Neural progenitor cell (in vitro differentiated cells): Measurements from ENCODE around the gene APBB2.

Source experiments
- EZH2 ChIP-seq: fragments of 200-600 bp; sonication (generic); IDR thresholded peaks from 2 replicates; pipeline ENCODE4 v1.6.1; 2017; ENCODE audit warnings: antibody characterized with exemption, mild to moderate bottlenecking, moderate library complexity
- EZH2phosphoT487 ChIP-seq: fragments of 200-600 bp; sonication (generic); IDR thresholded peaks from 2 replicates; pipeline ENCODE4 v1.6.1; 2017; ENCODE audit warnings: antibody characterized with exemption
- TF ChIP-seq, protein P1 (sequence below): fragments of 200-600 bp; sonication (generic); IDR thresholded peaks from 2 replicates; pipeline ENCODE4 v1.5.1; 2017; ENCODE audit warnings: antibody characterized with exemption, mild to moderate bottlenecking

DNA sequence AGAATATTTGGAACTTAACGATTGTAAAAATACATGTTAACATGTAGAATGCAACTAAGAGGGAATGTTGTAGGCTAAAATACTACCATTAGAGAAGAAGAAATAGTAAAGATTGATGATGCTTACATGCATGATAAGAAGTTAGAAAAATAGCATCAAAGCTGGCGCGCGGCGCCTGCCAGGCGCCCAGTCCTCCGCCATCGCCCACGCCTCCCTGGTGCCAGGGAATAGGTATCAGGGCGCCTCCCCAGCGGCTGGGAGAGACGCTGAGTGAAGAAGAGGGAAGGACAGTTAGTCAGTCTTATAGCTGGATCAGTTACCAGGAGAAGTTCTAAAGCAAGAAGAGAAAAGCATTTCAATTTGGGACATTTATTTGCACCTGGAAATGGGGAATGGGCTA lies 428.6 kb downstream of the APBB2 start:
- TF ChIP-seq, protein P1, sequence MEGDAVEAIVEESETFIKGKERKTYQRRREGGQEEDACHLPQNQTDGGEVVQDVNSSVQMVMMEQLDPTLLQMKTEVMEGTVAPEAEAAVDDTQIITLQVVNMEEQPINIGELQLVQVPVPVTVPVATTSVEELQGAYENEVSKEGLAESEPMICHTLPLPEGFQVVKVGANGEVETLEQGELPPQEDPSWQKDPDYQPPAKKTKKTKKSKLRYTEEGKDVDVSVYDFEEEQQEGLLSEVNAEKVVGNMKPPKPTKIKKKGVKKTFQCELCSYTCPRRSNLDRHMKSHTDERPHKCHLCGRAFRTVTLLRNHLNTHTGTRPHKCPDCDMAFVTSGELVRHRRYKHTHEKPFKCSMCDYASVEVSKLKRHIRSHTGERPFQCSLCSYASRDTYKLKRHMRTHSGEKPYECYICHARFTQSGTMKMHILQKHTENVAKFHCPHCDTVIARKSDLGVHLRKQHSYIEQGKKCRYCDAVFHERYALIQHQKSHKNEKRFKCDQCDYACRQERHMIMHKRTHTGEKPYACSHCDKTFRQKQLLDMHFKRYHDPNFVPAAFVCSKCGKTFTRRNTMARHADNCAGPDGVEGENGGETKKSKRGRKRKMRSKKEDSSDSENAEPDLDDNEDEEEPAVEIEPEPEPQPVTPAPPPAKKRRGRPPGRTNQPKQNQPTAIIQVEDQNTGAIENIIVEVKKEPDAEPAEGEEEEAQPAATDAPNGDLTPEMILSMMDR, result no peak
- TF ChIP-seq EZH2phosphoT487, result no peak
- no peak for TF ChIP-seq EZH2
